Activated CD8-positive, alpha-beta T cell treated with anti-CD3 and anti-CD28 coated beads for 36 hours (primary cell): Measurements from ENCODE around the gene DYSF. TPM values are rescaled to one million over a fixed set of nuclear protein-coding genes. Genes with fewer than 3 reads are reported as not detected.

Source experiments
- ATAC-seq: fragments of 200-7000 bp; cut with Tn5 transposase; one replicate; pipeline ENCODE4 v1.10.0; 2021; ENCODE audit warnings: mild to moderate bottlenecking, moderate library complexity
- CTCF ChIA-PET: fragments of 350-600 bp; sonication (Branson Sonifier 250); formaldehyde crosslinking; loops from one replicate; lab custom pipeline; 2021; ENCODE audit warnings: antibody characterized with exemption; lab: Charles Lee
- POLR2A ChIA-PET: fragments of 350-600 bp; sonication (Branson Sonifier 250); formaldehyde crosslinking; loops from one replicate; lab custom pipeline; 2021; ENCODE audit warnings: antibody characterized with exemption; lab: Charles Lee
- DNase-seq: peaks from one replicate; pipeline ENCODE4 v3.0.0-alpha.2; 2020
- H3K27ac Mint-ChIP-seq: one replicate; pipeline ENCODE4 v1.8.0; 2021; ENCODE audit warnings: mild to moderate bottlenecking, mixed read lengths
- H3K27me3 Mint-ChIP-seq: one replicate; pipeline ENCODE4 v1.8.0; 2021; ENCODE audit warnings: mixed read lengths
- H3K36me3 Mint-ChIP-seq: one replicate; pipeline ENCODE4 v1.8.0; 2021; ENCODE audit warnings: low read depth, mixed read lengths
- H3K4me1 Mint-ChIP-seq: one replicate; pipeline ENCODE4 v1.8.0; 2021; ENCODE audit warnings: low read depth, mixed read lengths
- H3K4me3 Mint-ChIP-seq: one replicate; pipeline ENCODE4 v1.8.0; 2021; ENCODE audit warnings: mild to moderate bottlenecking, moderate library complexity, mixed read lengths
- H3K9me3 Mint-ChIP-seq: one replicate; pipeline ENCODE4 v1.8.0; 2021; ENCODE audit warnings: mixed read lengths
- CTCF ChIP-seq: fragments of 200-600 bp; IDR thresholded peaks from one replicate; pipeline ENCODE4 v1.8.0; 2022; ENCODE audit warnings: antibody characterized with exemption, mild to moderate bottlenecking
- intact Hi-C: fragments of 100-400 bp; cut with micrococcal nuclease; formaldehyde crosslinking; loops from one replicate; pipeline ENCODE4 v1.10.0; 2022
- total RNA-seq, 2 experiments: library from RNA; stranded (reverse); gene quantifications; one replicate each; pipeline ENCODE4 v1.2.3, GENCODE V29; 2021

DYSF gene
- total RNA-seq, 2 experiments from 2014 or later: 3.5 to 3.8 TPM

DNA sequence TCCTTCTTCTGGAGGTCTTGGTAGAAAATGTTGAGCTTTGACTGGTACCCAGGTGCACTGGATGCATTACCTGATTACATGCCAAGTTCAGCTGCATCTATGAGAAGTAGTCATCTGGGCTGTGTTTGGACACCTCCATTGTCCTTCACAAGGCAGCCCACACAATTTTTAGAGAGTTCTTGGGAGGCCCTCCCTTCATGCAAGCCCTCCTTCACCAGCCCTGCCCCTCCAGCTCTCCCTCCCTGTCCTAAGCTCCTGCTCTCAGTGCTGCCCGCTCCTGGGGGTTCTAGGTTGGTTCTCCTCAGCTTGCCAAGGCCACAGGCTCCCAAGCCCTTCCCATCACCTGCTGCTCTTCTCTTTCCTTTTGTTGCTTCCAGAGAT is 148.7 kb downstream of the DYSF start:
- H3K4me3 Mint-ChIP-seq: no peak overlapping the region
- peaks cover 9% of the 10 kb centered on the region for H3K27me3 Mint-ChIP-seq
- H3K36me3 Mint-ChIP-seq: no peaks in the 10 kb centered on the region
- ChIA-PET CTCF (no interaction called here), POLR2A (no interaction called here)
- H3K27ac Mint-ChIP-seq: no peak overlapping the region
- H3K9me3 Mint-ChIP-seq: no peaks in the 10 kb centered on the region
- intact Hi-C loops: no loop called here
- ATAC-seq: no peak
- DNase-seq: no peak
- peaks cover 10% of the 10 kb centered on the region for H3K4me1 Mint-ChIP-seq
- TF ChIP-seq CTCF: no peak

DNA sequence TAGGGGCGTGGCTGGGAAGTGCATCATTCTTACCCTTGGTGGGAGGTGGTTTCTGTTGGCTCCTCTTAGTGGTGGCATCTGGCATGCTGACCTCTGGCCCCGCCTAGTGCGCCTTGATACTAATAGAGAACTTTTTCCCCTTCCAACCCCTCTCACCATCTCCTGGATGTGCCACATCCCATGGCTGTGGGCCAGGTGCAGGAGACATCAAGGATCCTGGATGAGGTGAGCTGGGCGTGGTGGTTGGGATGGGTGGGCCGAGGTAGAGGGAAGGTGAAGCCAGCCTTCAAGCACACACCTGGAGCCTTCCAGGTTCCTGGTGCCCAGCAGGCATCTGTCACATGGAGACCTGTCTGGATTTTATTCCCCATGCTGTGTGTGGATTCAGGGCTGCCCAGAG is 149.2 kb downstream of the DYSF start:
- intact Hi-C loops: no loop called here
- peak overlapping the region; percentile 22 for H3K27ac Mint-ChIP-seq
- H3K27me3 Mint-ChIP-seq: peaks cover 9% of the 10 kb centered on the region
- DNase-seq (no peak), ATAC-seq (no peak)
- ChIA-PET CTCF (no interaction called here), POLR2A (no interaction called here)
- peaks cover 10% of the 10 kb centered on the region for H3K4me1 Mint-ChIP-seq
- no peak for TF ChIP-seq CTCF
- no peak overlapping the region for H3K4me3 Mint-ChIP-seq
- no peaks in the 10 kb centered on the region for H3K9me3 Mint-ChIP-seq
- H3K36me3 Mint-ChIP-seq: no peaks in the 10 kb centered on the region

GRCh38 chr2:71603311-71603811 is 150.0 kb downstream of the DYSF start:
- ChIA-PET CTCF (interaction anchor here (1.6 to 2.0 kb wide), 2 partner anchors 12 to 57 kb away, joined by 3 to 4 read pairs; no protein-coding TSS in a partner anchor), POLR2A (no interaction called here)
- intact Hi-C loops: no loop called here
- Mint-ChIP-seq H3K27ac (peak overlapping the region; percentile 22), H3K27me3 (peaks cover 9% of the 10 kb centered on the region), H3K9me3 (no peaks in the 10 kb centered on the region), H3K36me3 (no peaks in the 10 kb centered on the region), H3K4me1 (peaks cover 10% of the 10 kb centered on the region), H3K4me3 (no peak overlapping the region)
- DNase-seq (peak; percentile 25), ATAC-seq (peak; percentile 56)
- no peak for TF ChIP-seq CTCF

- CTCF ChIA-PET: interaction anchor here (1.6 to 2.0 kb wide), 2 partner anchors 12 to 58 kb away, joined by 3 to 4 read pairs; no protein-coding TSS in a partner anchor
- TF ChIP-seq CTCF: no peak
Observed at GRCh38 chr2:71603851-71604725, 150.7 kb downstream of the DYSF start.

DNA sequence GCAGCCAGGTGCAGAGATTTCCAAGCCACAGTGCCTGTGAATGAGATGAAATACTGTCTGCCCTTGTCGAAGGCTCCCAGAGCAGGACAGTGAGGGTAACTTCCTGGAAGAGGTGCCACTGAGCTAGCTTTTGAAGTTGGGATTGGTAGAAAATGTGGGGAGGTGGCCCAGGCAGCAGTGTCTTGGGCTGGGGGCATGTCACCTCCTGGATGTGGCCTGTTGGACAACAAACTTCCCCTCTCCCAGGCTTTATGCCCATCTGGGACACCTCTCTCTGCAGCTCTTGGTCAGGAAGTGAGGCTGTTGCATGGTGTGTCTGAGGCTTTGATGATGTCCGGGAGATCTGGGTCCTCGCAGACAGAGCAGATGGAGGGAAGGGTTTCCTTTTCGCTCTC is 151.4 kb downstream of the DYSF start:
- CTCF ChIA-PET: interaction anchor here (1.6 to 2.0 kb wide), 2 partner anchors 11 to 58 kb away, joined by 3 to 4 read pairs; no protein-coding TSS in a partner anchor
- ATAC-seq (no peak), DNase-seq (no peak)
- POLR2A ChIA-PET: no interaction called here
- Mint-ChIP-seq H3K4me1 (peaks cover 10% of the 10 kb centered on the region), H3K4me3 (no peak overlapping the region), H3K27me3 (peaks cover 9% of the 10 kb centered on the region), H3K36me3 (no peaks in the 10 kb centered on the region), H3K9me3 (no peaks in the 10 kb centered on the region), H3K27ac (no peak overlapping the region)
- TF ChIP-seq CTCF: no peak
- intact Hi-C loops: no loop called here

More at GRCh38 chr2:71603851-71604725, 150.7 kb downstream of the DYSF start:
- ATAC-seq (no peak), DNase-seq (no peak)
- no peaks in the 10 kb centered on the region for H3K36me3 Mint-ChIP-seq
- H3K4me3 Mint-ChIP-seq: no peak overlapping the region
- peaks cover 10% of the 10 kb centered on the region for H3K4me1 Mint-ChIP-seq
- intact Hi-C loops: no loop called here
- no peak overlapping the region for H3K27ac Mint-ChIP-seq
- peaks cover 9% of the 10 kb centered on the region for H3K27me3 Mint-ChIP-seq
- POLR2A ChIA-PET: no interaction called here
- H3K9me3 Mint-ChIP-seq: no peaks in the 10 kb centered on the region
